Loucy (cell line): ENCODE results near the gene ARRDC3.

Experiments
- H2AFZ ChIP-seq: fragments of 200-600 bp; sonication (generic); 2 replicates; pipeline ENCODE4 v1.6.0; 2016; ENCODE audit warnings: antibody characterized with exemption, mild to moderate bottlenecking, low read length, moderate library complexity
- H3F3A ChIP-seq: fragments of 200-600 bp; 2 replicates; pipeline ENCODE4 v1.6.0; 2016; ENCODE audit warnings: antibody characterized with exemption, low read depth, mild to moderate bottlenecking
- H3K27me3 ChIP-seq: fragments of 200-600 bp; sonication (generic); 2 replicates; pipeline ENCODE4 v1.6.1; 2014; ENCODE audit warnings: low read length, mild to moderate bottlenecking; ENCODE audit not compliant: insufficient read depth, poor library complexity, severe bottlenecking
- H3K36me3 ChIP-seq: fragments of 200-600 bp; sonication (generic); 2 replicates; pipeline ENCODE4 v1.6.1; 2016; ENCODE audit warnings: low read length; ENCODE audit not compliant: insufficient read depth
- H3K4me1 ChIP-seq: fragments of 200-600 bp; sonication (generic); 2 replicates; pipeline ENCODE4 v1.5.1; 2014; ENCODE audit warnings: low read length, mild to moderate bottlenecking; ENCODE audit not compliant: insufficient read depth, poor library complexity, severe bottlenecking
- H3K4me2 ChIP-seq: fragments of 200-600 bp; sonication (generic); 2 replicates; pipeline ENCODE4 v1.6.0; 2014; ENCODE audit warnings: antibody characterized with exemption, low read length, low read depth, mild to moderate bottlenecking; ENCODE audit not compliant: poor library complexity, severe bottlenecking
- H3K4me3 ChIP-seq: fragments of 200-600 bp; sonication (generic); 2 replicates; pipeline ENCODE4 v1.5.1; 2014; ENCODE audit warnings: low read length, mild to moderate bottlenecking, mixed read lengths; ENCODE audit not compliant: poor library complexity, severe bottlenecking
- H3K79me2 ChIP-seq: fragments of 200-600 bp; sonication (generic); 2 replicates; pipeline ENCODE4 v1.6.1; 2014; ENCODE audit warnings: low read length; ENCODE audit not compliant: insufficient read depth
- H3K9ac ChIP-seq: fragments of 200-600 bp; sonication (generic); 2 replicates; pipeline ENCODE4 v1.6.0; 2014; ENCODE audit warnings: mild to moderate bottlenecking, low read depth, low read length, moderate library complexity; ENCODE audit not compliant: poor library complexity, severe bottlenecking
- H3K9me2 ChIP-seq: fragments of 200-600 bp; sonication (generic); replicated peaks from 2 replicates; pipeline ENCODE4 v1.6.1; 2016; ENCODE audit warnings: low read depth, low read length, mixed read lengths
- H3K9me3 ChIP-seq: fragments of 200-600 bp; sonication (generic); 2 replicates; pipeline ENCODE4 v1.6.1; 2014; ENCODE audit warnings: mild to moderate bottlenecking, antibody characterized with exemption, low read length, low read depth; ENCODE audit not compliant: insufficient read depth
- H4K20me1 ChIP-seq: fragments of 200-600 bp; sonication (generic); 2 replicates; pipeline ENCODE4 v1.6.0; 2014; ENCODE audit warnings: antibody characterized with exemption, low read length, mild to moderate bottlenecking; ENCODE audit not compliant: insufficient read depth, poor library complexity, severe bottlenecking
- CTCF ChIP-seq: fragments of 200-600 bp; sonication (generic); conservative IDR thresholded peaks from 2 replicates; pipeline ENCODE4 v1.5.1; 2014; ENCODE audit warnings: mild to moderate bottlenecking, antibody characterized with exemption, low read length
- EZH2phosphoT487 ChIP-seq: fragments of 200-600 bp; IDR thresholded peaks from 2 replicates; pipeline ENCODE4 v1.6.1; 2018; ENCODE audit warnings: antibody characterized with exemption, mild to moderate bottlenecking, moderate library complexity, borderline replicate concordance

Gene ARRDC3

GRCh38 chr5:91339063-91339705, 43.9 kb downstream of the ARRDC3 start:
- Histone ChIP-seq H3K4me3 (no peak overlapping the region), H3K4me1 (no peaks in the 10 kb centered on the region), H3K9me3 (no peaks in the 10 kb centered on the region), H4K20me1 (no peaks in the 10 kb centered on the region), H3K27me3 (no peaks in the 10 kb centered on the region), H3F3A (no peaks in the 10 kb centered on the region), H2AFZ (no peak overlapping the region), H3K4me2 (no peak overlapping the region), H3K79me2 (no peaks in the 10 kb centered on the region), H3K9ac (no peak overlapping the region), H3K36me3 (no peaks in the 10 kb centered on the region), H3K9me2 (no peaks in the 10 kb centered on the region)
- TF ChIP-seq CTCF (no peak), EZH2phosphoT487 (no peak)

- TF ChIP-seq CTCF = no peak
- no peak for TF ChIP-seq EZH2phosphoT487
- no peaks in the 10 kb centered on the region for H3F3A ChIP-seq
- H3K4me1 ChIP-seq = no peaks in the 10 kb centered on the region
- H3K9ac ChIP-seq = no peak overlapping the region
- H3K79me2 ChIP-seq = no peaks in the 10 kb centered on the region
- peak overlapping the region; percentile 27; the same call in 1 of the 2 replicates for H2AFZ ChIP-seq
- no peaks in the 10 kb centered on the region for H3K27me3 ChIP-seq
- no peak overlapping the region for H3K4me2 ChIP-seq
- H3K9me2 ChIP-seq = no peaks in the 10 kb centered on the region
- H4K20me1 ChIP-seq = no peaks in the 10 kb centered on the region
- no peaks in the 10 kb centered on the region for H3K36me3 ChIP-seq
- H3K4me3 ChIP-seq = no peak overlapping the region
- no peaks in the 10 kb centered on the region for H3K9me3 ChIP-seq
Observed at GRCh38 chr5:91332267-91333045, 50.7 kb downstream of the ARRDC3 start.

GRCh38 chr5:91331705-91332104, 51.4 kb downstream of the ARRDC3 start:
- no peak for TF ChIP-seq CTCF
- no peak for TF ChIP-seq EZH2phosphoT487
- no peaks in the 10 kb centered on the region for H4K20me1 ChIP-seq
- H3K4me3 ChIP-seq = no peak overlapping the region
- H3K4me2 ChIP-seq = no peak overlapping the region
- H3K4me1 ChIP-seq = no peaks in the 10 kb centered on the region
- no peaks in the 10 kb centered on the region for H3K36me3 ChIP-seq
- no peaks in the 10 kb centered on the region for H3K9me3 ChIP-seq
- no peaks in the 10 kb centered on the region for H3K9me2 ChIP-seq
- no peak overlapping the region for H2AFZ ChIP-seq
- H3F3A ChIP-seq = no peaks in the 10 kb centered on the region
- no peaks in the 10 kb centered on the region for H3K79me2 ChIP-seq
- no peak overlapping the region for H3K9ac ChIP-seq
- H3K27me3 ChIP-seq = no peaks in the 10 kb centered on the region
